GM12873 (cell line): ENCODE measurements around the gene DDHD1.

Source experiments
- CTCF ChIP-seq: IDR thresholded peaks from 2 replicates; pipeline ENCODE4 v1.5.1; 2012; ENCODE audit warnings: low read depth, mild to moderate bottlenecking, moderate library complexity, low read length, control low read depth; ENCODE audit not compliant: insufficient read depth; ENCODE audit errors: missing control alignments

DDHD1 gene

GRCh38 chr14:53183611-53184010 lies 30.5 kb upstream of the DDHD1 start:
- TF ChIP-seq CTCF, result no peak

GRCh38 chr14:53183056-53183455 lies 29.9 kb upstream of the DDHD1 start:
- no peak for TF ChIP-seq CTCF

- TF ChIP-seq CTCF, result peak; percentile 21
Observed at GRCh38 chr14:53180272-53181221, 27.4 kb upstream of the DDHD1 start.

- TF ChIP-seq CTCF, result no peak
Observed at GRCh38 chr14:53175375-53175774, 22.3 kb upstream of the DDHD1 start.

GRCh38 chr14:53174918-53175317 lies 21.8 kb upstream of the DDHD1 start:
- no peak for TF ChIP-seq CTCF

- no peak for TF ChIP-seq CTCF
Observed at GRCh38 chr14:53168786-53169185, 15.7 kb upstream of the DDHD1 start.

- no peak for TF ChIP-seq CTCF
Observed at GRCh38 chr14:53167602-53168328, 14.6 kb upstream of the DDHD1 start.
